ENCODE measurements around the gene E4F1.

DNA sequence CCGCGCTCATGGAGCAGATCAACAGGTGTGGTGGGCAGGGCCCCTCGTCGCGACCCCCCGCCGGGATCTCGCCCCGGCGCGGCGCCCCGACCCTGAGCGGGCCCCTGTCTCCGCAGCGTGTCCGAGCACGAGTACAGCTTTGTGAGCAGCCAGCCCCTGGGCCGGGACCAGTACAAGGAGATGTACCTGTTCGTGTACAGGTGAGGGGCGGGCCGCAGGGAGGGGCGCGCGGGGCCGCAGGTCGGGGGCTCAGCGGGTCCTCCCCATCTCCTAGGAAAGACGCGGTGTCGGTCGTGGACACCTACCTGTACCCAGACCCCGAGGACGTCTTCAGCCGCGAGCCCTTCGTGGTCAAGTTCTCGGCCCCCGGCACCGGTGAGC, 13.7 kb downstream of the E4F1 start:
- TF ChIP-seq EZH2 (IDR thresholded peaks at IDR 0.05): no peak
- no peak for TF ChIP-seq POLR2AphosphoS5 (IDR thresholded peaks at IDR 0.05; ENCODE audit: borderline replicate concordance, low read depth, low read length)

All from SK-N-MC (cell line).